ENCODE measurements around the gene KRTCAP2.

KRTCAP2 gene

DNA sequence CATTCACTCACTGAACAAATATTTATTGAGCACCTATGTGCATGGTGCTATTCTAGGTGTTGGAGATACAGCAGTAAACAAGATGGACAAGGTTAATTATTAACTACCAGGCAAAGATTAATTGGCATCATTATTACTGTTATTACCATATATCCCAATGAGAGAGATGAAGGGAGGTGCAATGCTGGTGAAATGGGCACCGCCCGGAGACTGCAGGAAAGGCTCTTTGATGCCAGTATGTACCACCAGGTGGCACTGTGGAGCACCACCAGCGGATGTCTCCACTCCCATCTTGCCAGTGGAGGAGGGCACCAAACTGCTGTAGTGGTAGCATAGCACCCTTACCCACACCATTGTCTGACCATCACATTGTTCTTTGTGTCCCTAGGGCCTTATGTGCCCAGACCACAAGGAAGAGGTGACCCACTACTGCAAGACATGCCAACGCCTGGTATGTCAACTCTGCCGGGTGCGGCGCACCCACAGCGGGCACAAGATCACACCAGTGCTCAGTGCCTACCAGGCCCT is 3.5 kb upstream of the KRTCAP2 start:
- H3K27ac ChIP-seq (ENCODE audit: low read length): no peak overlapping the region
- peaks cover 49% of the 10 kb centered on the region for H3K27me3 ChIP-seq (replicated peaks; ENCODE audit: insufficient read depth, low read length)
- H3K4me2 ChIP-seq (ENCODE audit: low read depth, low read length): no peak overlapping the region
- no peaks in the 10 kb centered on the region for H4K20me1 ChIP-seq (ENCODE audit: insufficient read depth, low read length)
- TF ChIP-seq EZH2 (optimal IDR thresholded peaks at IDR 0.05; ENCODE audit: low read depth, low read length) (no peak), EZH2phosphoT487 (IDR thresholded peaks at IDR 0.05; ENCODE audit: low read length) (no peak)
- TF ChIP-seq, protein P1, sequence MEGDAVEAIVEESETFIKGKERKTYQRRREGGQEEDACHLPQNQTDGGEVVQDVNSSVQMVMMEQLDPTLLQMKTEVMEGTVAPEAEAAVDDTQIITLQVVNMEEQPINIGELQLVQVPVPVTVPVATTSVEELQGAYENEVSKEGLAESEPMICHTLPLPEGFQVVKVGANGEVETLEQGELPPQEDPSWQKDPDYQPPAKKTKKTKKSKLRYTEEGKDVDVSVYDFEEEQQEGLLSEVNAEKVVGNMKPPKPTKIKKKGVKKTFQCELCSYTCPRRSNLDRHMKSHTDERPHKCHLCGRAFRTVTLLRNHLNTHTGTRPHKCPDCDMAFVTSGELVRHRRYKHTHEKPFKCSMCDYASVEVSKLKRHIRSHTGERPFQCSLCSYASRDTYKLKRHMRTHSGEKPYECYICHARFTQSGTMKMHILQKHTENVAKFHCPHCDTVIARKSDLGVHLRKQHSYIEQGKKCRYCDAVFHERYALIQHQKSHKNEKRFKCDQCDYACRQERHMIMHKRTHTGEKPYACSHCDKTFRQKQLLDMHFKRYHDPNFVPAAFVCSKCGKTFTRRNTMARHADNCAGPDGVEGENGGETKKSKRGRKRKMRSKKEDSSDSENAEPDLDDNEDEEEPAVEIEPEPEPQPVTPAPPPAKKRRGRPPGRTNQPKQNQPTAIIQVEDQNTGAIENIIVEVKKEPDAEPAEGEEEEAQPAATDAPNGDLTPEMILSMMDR (IDR thresholded peaks at IDR 0.05; ENCODE audit: low read length): peak; percentile 100
- no peaks in the 10 kb centered on the region for H3F3A ChIP-seq (ENCODE audit: insufficient read depth, low read length)
- no peak overlapping the region for H3K9ac ChIP-seq (ENCODE audit: low read length)
- H3K4me3 ChIP-seq (ENCODE audit: low read length): no peak overlapping the region
- H3K4me1 ChIP-seq (ENCODE audit: low read length): peaks cover 21% of the 10 kb centered on the region
- no peak overlapping the region for H2AFZ ChIP-seq (ENCODE audit: low read length)
- H3K36me3 ChIP-seq (replicated peaks; ENCODE audit: insufficient read depth, low read length): no peaks in the 10 kb centered on the region
- no peaks in the 10 kb centered on the region for H3K9me3 ChIP-seq (replicated peaks; ENCODE audit: insufficient read depth, low read length)
- no peaks in the 10 kb centered on the region for H3K9me2 ChIP-seq (replicated peaks; ENCODE audit: insufficient read depth, low read length)
- DNase-seq: peak; percentile 87
- H3K79me2 ChIP-seq (ENCODE audit: low read length): peaks cover 15% of the 10 kb centered on the region

GRCh38 chr1:155175927-155176371 is 2.8 kb upstream of the KRTCAP2 start:
- H3K9me2 ChIP-seq (replicated peaks; ENCODE audit: insufficient read depth, low read length): no peaks in the 10 kb centered on the region
- no peaks in the 10 kb centered on the region for H4K20me1 ChIP-seq (ENCODE audit: insufficient read depth, low read length)
- H3K4me2 ChIP-seq (ENCODE audit: low read depth, low read length): no peak overlapping the region
- H3K9ac ChIP-seq (ENCODE audit: low read length): no peak overlapping the region
- no peaks in the 10 kb centered on the region for H3F3A ChIP-seq (ENCODE audit: insufficient read depth, low read length)
- H3K9me3 ChIP-seq (replicated peaks; ENCODE audit: insufficient read depth, low read length): no peaks in the 10 kb centered on the region
- H3K79me2 ChIP-seq (ENCODE audit: low read length): peaks cover 18% of the 10 kb centered on the region
- H3K4me1 ChIP-seq (ENCODE audit: low read length): peaks cover 21% of the 10 kb centered on the region
- no peaks in the 10 kb centered on the region for H3K36me3 ChIP-seq (replicated peaks; ENCODE audit: insufficient read depth, low read length)
- peak; percentile 42 for DNase-seq
- no peak overlapping the region for H3K4me3 ChIP-seq (ENCODE audit: low read length)
- TF ChIP-seq, protein P1 (IDR thresholded peaks at IDR 0.05; ENCODE audit: low read length): peak; percentile 24
- no peak for TF ChIP-seq EZH2 (optimal IDR thresholded peaks at IDR 0.05; ENCODE audit: low read depth, low read length)
- no peak overlapping the region for H3K27ac ChIP-seq (ENCODE audit: low read length)
- H3K27me3 ChIP-seq (replicated peaks; ENCODE audit: insufficient read depth, low read length): peaks cover 47% of the 10 kb centered on the region
- H2AFZ ChIP-seq (ENCODE audit: low read length): no peak overlapping the region

DNA sequence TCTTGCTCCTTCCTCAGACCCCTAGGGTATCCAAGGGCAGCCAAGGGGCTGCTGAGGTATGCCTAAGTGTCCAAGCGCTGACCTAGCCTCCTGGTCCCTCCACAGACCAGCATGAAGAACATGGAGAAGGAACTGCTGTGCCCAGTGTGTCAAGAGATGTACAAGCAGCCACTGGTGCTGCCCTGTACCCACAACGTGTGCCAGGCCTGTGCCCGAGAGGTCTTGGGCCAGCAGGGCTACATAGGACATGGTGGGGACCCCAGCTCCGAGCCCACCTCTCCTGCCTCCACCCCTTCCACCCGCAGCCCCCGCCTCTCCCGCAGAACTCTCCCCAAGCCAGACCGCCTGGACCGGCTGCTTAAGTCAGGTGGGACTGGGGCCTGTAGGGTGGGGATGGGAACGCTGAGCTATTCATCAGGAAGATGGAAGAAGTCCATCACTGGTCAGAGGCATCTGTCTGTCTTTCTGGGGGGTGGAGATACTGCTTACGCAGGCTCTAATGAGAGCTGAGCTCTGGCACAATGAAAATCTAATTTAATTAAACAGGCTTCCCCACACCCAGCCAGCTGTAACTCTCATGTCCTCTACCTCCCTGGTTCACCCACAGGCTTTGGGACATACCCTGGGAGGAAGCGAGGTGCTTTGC is 2.3 kb upstream of the KRTCAP2 start:
- TF ChIP-seq EZH2phosphoT487 (IDR thresholded peaks at IDR 0.05; ENCODE audit: low read length): no peak
- TF ChIP-seq EZH2 (optimal IDR thresholded peaks at IDR 0.05; ENCODE audit: low read depth, low read length): no peak
- TF ChIP-seq, protein P1 (IDR thresholded peaks at IDR 0.05; ENCODE audit: low read length): no peak
- H3K79me2 ChIP-seq (ENCODE audit: low read length): peaks cover 18% of the 10 kb centered on the region
- no peaks in the 10 kb centered on the region for H3K9me3 ChIP-seq (replicated peaks; ENCODE audit: insufficient read depth, low read length)
- H3K4me1 ChIP-seq (ENCODE audit: low read length): peaks cover 21% of the 10 kb centered on the region
- H3K4me2 ChIP-seq (ENCODE audit: low read depth, low read length): no peak overlapping the region
- H3K27me3 ChIP-seq (replicated peaks; ENCODE audit: insufficient read depth, low read length): peaks cover 47% of the 10 kb centered on the region
- H4K20me1 ChIP-seq (ENCODE audit: insufficient read depth, low read length): no peaks in the 10 kb centered on the region
- H3K36me3 ChIP-seq (replicated peaks; ENCODE audit: insufficient read depth, low read length): no peaks in the 10 kb centered on the region
- H2AFZ ChIP-seq (ENCODE audit: low read length): no peak overlapping the region
- DNase-seq: no peak
- H3K9me2 ChIP-seq (replicated peaks; ENCODE audit: insufficient read depth, low read length): no peaks in the 10 kb centered on the region
- H3K4me3 ChIP-seq (ENCODE audit: low read length): no peak overlapping the region
- H3F3A ChIP-seq (ENCODE audit: insufficient read depth, low read length): no peaks in the 10 kb centered on the region
- H3K9ac ChIP-seq (ENCODE audit: low read length): no peak overlapping the region
- no peak overlapping the region for H3K27ac ChIP-seq (ENCODE audit: low read length)
